Hematopoietic multipotent progenitor cell (in vitro differentiated cells): ENCODE measurements around the gene LYRM1. TPM values are rescaled to one million over a fixed set of nuclear protein-coding genes. Genes with fewer than 3 reads are reported as not detected.

Experiments
- DNase-seq, 3 donors: peaks; one replicate each; pipeline ENCODE4 v3.0.0-alpha.2; 2011 to 2015; ENCODE audit warnings: low read depth in 2 of 3, low spot score in 2 of 3
- total RNA-seq: library from RNA; depleted of rRNA; stranded (reverse); fragments of >200 nt; gene quantifications from one replicate; pipeline ENCODE4 v1.2.3, GENCODE V29; 2012

Gene LYRM1
- total RNA-seq, 1 donor: 30.4 TPM

DNA sequence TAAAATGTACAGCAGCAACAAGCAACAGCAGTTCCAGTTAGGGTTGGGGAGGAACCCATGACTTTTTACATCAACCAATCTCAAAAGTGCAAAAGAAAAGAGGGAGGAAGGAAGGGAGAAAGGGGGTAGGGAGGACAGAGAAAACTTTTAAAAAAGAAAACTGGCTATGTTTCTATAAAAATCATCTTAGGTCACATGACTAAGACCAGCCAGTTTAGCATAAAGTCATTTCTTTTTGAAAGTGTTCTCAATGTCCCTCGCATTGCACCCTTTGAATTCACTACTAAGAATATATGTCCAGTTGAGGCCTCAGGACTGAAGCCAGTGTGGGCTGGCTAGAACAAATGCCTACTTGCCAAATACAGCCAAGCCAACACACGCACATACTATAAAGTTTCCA, 29.3 kb upstream of the LYRM1 start:
- no peak for DNase-seq

DNA sequence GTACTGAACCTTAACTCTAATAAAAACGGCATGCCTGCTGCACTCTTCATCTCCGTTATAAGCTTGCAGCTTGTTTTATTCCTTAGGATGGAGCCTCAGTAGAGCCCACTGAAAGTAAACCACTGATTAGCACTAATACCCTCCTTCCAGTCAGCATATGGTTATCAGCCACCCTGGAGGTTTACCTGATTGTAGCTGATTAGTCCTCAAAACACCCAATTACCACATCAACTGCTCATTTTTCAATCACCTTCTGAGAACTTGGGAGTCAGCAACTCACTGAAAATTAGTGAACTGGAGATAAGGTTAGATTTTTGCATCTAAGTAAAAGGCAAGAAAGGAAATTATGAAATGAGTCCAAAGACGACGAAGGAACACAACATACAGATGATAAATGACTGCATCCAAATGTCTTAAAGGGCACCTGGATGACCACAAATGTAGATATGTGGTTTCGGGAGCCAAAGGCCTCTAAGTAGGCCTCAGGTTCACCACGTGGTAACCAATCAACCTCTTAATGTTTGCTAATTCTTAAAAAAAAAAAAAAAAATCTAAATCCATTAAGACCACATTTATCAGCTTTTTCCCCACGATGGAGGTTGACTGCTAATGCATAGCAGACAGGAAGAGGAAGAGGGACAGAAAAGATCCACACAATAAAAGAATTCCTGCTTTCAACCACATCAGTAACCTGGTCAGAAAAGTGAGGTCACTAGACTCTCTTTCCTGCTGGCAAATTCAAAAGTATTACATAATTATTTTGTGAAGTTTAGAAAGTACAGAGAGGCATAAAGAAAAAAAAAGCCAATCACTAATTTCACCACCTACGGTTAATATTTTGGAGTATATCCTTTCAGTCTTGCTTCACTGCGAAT, 28.4 kb upstream of the LYRM1 start:
- no peak for DNase-seq

DNA sequence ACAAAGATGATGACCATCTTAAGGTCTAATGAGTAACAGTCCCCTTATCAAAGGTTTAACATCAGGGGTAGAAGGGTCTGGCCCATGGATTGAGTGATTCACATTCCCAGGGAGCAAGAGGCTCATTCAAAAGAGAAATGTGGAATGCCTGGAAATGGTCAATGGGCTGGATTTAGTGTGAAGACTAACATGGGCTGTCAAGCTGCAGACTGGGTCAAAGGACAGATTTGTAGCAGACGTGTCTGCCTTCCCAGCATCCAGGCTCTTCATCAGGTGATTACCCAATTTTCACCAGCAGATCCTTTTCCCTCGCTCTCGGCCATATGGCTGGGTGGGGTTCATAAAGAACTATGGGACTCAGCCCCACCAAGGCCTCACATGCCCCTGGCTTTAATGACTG, 27.2 kb upstream of the LYRM1 start:
- DNase-seq: no peak

DNA sequence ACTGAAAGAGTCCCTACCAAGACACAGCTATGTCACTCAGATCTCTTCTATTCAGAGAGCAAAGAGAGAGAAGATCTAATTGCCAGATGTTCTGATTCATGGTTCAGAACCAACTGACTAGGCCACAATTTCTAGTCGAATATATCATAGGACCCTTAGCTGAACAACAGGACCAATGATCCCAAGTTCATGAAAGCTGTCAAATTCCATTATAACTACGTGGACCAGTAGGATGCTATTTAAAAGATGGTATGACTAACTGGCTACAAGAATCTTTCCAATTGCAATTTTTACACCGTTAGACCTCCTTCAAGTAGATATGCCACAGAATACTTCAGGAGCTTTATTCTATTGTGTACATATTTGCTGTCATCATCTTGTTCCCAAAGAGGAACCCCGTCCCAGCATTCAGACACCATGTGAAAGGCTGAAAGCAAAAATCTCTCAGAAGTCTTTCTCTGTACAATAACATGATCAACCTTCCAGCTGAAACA, 26.4 kb upstream of the LYRM1 start:
- no peak for DNase-seq

DNA sequence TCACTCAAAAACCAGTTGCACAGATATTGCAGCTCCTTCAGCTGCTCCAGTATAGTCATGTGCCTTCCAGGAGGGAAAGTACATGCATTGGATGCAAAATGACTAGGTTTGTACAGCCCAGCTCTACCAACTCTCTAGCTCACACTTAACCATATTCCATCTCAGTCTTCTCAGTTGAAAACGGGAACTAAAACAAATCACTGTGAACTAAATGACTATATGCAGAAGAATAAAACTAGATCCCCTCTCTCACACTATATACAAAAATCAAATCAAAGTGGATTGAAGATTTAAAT, 25.3 kb upstream of the LYRM1 start:
- DNase-seq: no peak

DNA sequence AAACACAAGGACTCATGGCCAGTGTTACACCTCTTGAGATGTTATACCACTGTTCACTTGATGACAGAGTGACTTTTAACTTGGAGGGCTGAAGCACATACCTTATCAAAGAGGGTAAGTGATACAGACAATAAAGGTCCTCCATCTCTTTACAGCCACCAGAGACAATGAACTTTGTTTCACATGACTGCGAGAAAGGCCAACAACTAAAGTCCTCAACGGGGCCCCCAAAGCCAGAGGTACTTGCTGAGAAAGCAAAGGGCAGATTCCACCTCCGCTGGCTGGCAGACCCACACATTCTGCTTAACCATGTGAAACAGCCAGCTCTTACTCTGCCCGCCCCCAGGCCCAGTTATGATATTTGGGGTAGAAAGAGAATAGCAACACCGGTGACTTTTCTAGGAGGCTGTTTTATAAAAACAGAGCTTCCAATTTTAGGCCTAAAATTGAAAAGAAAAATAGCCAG, 21.9 kb upstream of the LYRM1 start:
- no peak for DNase-seq

DNA sequence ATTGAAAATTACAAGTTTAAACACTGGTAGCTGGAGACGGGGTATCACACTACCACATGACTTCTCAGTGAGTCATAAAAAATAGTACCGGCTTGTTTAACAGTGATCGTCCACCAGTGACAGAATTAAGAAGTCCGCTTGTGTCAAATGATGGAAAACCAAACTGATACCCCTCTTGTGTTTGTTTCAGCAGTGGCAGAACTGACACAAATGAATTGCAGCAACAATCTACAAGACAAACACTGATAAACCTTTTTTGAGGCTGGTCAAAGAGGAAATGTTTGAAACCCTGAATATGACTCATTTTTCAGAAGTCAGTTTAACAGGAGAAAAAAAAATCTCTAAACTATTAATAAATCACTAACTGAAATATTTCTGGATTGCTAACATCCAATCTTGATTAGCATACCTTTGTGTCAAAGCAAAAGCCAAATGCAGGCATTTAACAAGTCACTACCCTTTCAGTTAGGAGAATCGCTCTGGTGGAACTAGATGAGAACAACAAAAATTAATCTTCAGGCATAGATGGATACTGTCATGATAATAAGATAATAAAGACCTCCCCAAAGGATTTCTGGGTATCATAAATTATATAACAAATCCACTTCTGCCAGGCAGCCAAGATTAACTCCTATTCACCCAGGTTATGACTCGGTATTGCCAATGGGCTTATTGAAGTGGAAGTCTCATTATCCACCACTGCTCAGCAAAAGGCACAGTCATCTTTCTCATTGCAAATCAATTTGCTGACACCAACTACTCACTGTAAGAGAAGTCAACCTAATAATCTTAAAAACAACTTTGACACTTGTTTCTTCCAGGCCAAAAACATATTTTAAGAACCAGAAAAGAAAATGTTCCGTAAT, 21.2 kb upstream of the LYRM1 start:
- no peak for DNase-seq

DNA sequence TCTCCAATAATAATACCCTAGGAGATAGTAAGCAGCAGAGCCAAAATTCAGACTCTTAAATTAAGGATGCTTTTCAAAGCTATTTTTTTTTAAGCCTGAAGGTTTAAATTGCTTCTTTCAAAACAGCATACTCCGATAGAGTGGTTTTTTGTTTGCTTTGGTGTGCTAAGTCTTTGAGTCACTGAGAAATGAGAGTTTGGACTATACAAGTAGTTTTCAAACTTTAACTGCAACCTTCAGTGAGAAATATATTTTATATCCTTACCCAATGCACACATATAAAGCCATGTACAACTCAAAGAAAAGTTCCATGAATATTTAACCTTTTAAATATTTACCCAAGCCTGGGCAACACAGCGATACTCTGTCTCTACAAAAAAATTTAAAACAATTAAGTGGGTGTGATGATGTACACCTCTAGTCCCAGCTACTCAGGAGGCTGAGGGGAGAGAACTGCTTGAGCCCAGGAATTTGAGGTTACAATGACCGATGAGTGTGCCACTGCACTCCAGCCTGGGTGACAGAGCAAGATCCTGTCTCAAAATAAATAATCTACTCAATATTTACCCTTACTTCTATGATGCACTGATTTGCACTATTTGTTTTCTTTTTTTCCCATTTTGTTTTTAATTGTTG, 19.6 kb upstream of the LYRM1 start:
- DNase-seq: no peak

DNA sequence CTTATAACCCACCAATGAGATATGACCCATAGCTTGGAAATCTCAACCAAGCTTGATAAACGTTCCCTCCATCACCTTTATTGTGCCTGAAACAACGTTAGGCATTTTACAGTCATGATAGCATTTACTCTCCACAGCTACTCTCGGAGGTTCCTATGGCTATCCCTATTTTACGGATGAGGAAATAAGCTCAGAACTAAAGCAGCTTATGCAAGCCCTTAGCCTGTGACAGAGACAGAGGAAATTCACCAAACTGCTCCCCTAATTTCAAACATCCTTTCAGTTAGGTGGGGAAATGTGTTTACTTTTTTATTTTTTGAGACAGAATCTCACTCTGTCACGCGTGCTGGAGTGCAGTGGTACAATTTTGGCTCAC, 19.1 kb upstream of the LYRM1 start:
- DNase-seq: no peak

DNA sequence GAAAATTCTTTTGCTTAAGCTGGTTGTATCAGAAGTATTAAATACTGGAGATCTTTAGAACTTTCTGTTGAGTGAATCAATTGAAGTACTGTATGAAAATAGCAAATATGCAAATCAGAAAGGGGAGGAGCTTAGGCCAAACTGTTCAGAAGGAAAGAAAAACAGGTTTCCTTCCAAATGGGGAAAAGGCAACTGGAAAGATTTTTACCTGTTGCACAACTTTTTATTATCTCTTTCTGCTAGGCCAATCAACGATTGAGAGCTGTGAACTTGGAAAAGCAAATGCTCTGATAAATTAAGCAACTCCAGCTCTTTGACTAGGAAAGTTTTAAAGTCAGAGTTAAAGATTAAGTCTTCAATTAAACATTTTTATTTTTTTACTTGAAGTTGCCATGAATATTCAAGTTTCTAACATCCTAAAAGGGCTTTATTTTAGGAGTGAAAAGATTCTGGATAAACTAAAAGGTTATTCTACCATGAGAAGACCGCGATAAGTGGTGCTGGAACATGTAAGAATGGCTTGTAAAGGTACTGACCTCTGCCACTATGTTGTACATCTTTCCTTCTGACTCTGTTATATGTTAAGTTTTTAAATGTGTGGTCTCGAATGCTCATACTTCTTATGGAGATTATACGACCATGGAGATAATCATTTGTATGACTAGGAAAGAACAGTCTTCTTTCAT, 16.9 kb upstream of the LYRM1 start:
- DNase-seq: no peak

DNA sequence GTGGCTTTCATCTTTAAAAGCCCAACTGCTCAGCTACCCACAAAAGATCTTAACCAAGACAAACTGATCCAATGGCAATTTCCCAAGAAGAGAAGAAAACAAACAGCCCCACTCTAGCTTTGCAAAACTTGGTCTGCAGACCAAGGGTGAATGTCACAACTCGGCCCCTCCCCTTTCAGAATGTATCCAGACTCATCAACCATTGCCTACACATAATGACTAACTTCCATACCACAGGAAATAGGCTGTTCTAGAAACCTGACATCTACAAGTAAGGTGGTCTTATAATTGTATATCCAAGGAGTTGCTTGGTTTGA, 16.4 kb upstream of the LYRM1 start:
- DNase-seq: no peak

DNA sequence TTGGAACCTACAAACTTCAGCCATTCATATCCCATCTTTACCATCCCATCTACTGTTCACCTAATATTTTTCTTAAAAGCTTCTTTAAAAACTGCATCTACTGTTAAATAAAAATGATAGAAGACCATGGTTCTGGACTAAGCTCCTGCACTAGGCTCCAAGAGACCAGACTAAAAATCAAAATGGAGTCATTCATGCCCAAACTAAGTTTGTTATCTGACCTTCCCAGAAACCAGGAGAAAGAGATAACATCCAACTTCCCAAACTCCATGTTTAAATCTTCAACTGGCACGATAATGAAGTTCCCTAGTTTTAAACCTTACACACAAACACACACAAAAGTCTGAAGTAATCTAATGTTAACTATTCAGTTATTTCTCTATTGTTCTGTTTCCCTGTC, 14.3 kb upstream of the LYRM1 start:
- DNase-seq: no peak

DNA sequence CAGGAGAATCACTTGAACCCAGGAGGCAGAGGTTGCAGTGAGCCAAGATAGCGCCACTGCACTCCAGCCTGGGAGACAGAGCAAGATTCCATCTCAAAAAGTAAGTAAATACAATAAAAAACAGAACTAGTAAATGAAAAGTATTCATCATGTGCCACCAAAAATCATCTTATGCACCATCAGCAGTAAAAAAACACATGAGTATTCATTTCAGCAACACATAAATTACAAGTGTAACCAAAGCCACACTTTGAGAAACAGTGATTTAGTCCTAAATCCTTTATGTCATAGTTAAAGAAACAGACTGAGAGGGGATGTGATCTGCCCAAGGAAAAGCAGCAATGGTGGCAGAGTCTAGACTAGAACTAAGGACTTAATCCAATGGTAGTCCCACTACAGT, 13.4 kb upstream of the LYRM1 start:
- no peak for DNase-seq

DNA sequence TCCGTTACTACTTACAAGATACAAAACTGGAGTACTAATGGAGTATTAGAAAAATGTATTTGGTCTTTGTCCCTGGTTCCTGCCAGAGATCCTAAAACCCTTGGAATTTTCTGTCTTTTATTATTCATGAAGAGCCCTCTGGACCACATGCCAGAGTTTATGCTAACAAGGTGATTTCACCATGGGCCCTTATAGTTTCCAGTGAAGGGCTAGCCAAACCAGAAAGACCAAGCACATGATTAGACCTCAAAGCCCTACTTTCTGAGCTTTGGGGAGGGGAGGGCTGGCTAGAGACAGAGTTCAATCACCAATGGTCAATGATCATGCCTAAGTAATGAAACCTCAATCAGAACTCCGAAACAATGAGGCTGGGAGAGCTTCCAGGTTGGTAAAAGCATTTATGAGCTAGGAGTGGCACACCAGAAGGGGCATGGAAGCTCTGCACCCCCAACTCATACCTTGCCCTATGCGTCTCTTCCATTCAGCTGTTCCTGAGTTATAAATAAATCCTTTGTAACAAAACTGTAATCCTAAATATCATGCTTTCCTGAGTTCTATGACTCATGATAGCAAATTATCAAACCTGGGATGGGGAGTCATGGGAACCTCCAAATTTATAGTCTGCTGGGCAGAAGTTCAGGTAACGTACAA, 10.8 kb upstream of the LYRM1 start:
- DNase-seq: no peak

DNA sequence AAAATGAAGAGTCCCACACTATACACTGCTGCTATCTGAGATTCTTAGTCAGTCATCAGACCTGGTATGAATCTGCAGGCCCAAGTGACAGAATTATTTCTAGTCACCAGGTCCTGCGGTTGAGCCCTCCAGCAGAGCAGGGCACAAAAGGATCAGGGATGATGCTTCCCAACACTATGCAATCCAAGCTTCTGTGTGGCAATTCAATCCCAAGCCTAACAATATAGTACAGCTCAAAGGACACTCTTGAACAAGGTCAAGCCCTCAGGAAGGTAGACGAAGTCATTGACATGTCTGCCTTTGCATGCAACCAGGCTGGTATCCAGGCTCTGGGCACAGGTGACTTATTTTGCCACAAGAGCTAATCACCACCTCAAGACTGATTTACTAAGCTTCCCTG, 6.2 kb upstream of the LYRM1 start:
- DNase-seq: no peak

DNA sequence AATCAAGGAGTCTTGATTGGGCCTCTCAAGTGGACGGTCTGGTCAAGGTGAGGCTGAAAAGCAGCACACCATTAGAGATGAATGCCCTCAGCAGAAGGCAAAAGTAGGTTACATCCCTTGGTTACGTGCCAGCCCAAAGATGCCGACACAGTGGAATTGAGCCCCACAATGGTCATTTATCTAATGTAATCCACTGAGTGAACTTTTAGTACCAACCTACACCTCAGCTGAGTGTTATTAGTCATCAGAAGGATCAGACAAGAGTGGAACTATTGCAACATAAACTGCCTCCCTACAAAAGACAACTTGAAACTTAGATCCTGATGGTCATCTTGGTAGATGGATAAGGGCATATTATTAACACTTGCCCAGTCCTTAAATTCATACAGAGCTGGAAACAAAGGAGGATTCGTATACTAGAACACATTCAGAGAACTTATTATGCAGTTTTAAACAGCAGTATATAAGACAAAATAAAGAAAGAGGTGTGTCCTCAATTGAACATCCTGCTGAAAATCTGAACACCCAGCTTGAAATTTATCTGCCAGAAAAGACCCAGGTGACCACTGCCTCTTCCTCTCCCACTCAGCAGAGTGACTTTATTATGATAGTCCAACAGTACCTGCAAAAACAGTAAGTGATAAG, 3.2 kb upstream of the LYRM1 start:
- no peak for DNase-seq

DNA sequence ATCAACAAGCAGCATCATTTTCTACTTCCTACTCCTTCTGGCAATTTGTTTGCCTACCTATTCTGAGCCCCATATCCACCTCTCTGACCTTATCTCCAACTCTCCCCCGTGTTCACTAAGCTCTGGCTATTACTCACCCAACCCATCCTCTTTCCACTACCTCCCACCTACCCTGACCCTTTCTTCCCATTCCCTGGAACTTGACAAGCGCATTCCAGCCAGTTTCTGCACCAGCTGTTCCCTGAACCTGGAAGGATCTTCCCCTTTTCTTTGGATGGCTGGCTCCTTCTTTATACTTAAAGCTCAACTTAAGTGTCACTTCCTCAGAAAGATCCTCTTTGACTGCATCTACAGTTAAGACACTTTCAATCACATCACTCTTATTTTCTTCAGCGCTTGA, 2.6 kb upstream of the LYRM1 start:
- no peak for DNase-seq

DNA sequence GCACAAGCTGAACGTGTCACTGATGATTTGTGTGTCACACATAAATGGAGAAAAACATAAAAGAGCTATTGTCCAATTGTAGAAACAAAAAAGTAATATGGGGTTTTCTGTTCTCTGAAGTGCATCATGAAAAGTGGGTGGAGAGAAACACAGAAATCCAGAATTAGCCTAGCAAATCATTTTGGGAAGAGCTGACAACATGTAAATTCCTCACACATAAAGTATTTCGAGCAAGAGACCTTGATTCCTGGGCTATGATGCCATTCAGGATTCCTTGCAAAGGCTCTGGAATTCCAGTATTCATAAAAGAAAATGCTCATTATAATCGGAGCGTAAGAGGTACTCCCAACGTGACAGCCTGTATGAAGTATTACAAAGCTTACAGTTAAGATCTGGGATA, 1.5 kb upstream of the LYRM1 start:
- DNase-seq: no peak

DNA sequence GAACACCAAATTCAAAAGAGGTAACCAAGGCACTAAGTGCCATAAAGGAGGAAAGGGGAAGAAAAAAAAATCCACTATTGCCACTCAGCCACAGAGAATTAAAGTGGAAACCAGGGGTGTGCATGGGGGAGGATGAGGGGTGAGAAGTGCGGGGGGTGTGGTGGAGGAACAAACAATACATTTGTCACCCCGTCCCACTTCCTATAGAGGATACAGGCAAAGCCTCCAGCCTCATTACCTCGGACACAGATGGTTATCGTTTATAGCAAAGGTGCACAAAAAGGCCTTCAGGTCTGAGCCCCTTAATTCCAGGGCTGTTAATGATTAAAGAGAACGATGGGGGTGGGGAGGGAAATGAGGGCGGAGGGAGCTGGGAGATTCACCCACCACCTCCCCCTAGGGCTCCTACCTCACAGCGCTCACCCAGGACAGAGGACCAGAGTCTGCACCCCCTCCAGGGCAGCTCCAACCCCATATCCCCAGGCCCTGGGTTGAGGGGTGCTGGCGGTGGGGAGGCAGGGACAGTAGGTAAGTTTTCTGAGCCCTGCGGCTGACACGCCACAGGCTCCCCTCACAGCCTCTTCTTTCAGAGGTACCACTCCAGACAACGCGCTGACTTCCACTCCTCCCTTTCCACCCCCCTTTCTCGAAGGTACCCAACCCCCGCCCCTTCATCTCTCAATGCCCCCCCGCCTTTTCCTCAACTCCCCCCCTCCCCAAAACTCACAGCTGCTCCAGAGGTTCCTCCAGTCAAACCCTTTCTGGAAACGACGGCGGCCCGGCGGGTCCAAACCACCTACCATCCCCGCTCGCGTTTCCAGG, 883 bp upstream of the LYRM1 start:
- DNase-seq: peak in 1 of 3 donors; percentile 47
